NCI-H2029 treated with DMSO at 0.1 percent for 48 hours (cell line): ENCODE measurements around the gene ABTB1.
"Not testable (repeated sequence)": the region's sequence is repeated elsewhere in the genome, so short reads cannot be mapped to it uniquely, and the experiment has no call there.

Experiments
- DNase-seq: peaks from one replicate; lab custom pipeline; 2025; lab: John Stamatoyannopoulos, UW

The ABTB1 gene

DNA sequence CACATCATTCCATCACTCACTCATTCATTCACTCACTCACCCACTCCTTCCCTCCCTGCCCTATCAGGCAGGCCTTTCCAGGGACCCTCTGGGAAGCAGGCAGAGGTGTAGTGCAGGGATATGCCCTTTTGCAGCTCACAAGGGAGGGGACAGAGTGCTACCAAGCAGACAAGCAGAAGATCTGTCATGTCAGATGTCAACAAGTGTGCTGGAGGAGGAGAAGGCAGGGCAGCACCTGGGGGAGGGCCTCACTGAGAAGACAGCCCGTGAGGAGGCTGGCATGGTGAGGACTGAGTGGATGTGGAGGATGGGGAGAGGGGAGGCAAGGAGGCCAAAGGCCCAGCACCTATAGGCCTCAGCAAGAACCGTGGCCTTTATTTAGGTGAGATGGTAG lies 15.3 kb downstream of the ABTB1 start:
- no peak for DNase-seq

DNA sequence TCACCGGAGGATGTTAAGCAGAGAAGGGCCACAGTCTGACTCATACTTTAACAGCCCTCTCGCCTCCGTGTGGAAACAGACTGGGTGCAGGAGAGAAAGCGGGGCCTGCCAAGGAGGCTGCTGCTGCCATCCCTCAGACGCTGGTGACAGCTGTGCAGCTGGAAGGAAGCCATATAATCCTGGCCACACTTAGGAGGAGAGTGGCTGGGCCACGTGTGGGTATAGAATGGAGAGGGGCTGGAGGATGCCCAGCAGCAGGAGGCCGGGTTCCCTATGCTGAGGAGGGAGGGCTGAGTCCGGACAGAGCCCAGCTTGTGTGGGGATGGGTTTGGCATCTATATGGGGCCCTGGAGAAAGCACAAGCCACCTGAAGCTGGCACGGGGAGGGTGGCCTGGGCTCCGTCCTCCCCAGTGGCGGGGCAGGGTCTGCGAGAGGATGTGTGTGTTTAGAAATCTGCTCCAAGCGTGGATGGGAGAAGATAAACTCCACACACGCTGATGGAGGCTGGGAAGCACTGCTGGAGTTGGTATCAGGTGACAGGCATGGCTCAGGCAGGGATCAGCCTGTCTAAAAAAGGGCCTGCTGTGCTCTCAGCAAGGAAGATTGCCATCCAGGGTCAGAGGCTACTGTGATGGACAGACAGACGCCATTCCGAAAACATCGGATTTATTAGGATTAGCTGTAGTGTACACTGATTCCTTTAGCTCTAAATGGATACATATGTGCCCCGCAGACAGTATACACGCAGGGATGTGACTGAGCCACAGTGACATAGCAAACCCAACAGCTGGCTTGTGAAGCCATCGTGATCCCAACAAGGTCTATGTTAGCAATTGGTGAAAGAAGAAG lies 15.9 kb downstream of the ABTB1 start:
- DNase-seq, result peak; percentile 36

DNA sequence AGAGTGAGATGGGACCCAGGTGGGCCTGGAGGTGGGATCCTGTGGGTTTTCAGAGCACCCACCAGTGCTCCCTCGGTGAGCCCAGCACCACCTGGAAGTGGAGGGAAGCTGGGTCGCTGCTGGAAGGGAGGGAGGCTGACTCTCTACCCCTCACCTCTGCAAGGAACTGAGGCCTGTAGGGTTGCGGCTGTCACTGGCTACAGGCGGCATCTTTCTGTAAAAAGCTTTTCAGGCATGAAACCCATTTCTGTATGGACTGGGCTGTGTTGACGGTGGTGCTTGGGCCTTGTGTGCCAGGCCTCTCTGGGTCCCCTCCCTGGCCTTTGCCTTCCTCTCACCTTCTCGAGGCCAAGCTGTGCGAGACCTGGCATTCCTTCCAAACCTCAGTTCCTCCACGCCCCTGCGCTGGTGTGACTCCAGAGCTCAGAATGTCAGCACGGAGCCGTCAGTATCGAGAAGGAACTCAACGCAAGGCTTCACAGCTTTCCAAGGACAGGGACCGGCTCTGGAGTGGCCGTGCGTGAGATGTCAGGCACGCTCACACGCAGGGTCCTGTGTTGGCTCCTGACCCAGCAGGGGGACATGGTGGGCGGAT lies 16.6 kb downstream of the ABTB1 start:
- DNase-seq, result no peak

DNA sequence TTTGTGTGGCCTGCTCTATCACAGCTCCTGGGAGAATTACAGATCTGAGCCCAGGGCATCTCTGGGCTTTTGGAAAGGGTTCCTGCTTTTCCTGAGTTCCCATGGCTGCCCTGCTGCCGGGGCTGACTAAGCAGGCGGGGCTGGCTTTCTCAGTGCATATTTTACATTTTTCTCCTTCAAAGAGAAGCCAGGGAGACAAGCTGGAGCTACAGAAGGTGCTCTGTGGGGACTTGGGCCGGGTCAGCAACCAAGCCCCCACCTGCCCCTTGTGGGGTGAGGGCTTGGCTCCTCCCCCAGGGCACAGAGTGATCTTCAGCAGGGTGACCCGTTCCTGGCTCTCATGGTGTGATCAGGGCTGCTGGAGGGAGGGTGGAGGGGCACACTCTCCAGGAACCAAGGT lies 17.4 kb downstream of the ABTB1 start:
- no peak for DNase-seq

DNA sequence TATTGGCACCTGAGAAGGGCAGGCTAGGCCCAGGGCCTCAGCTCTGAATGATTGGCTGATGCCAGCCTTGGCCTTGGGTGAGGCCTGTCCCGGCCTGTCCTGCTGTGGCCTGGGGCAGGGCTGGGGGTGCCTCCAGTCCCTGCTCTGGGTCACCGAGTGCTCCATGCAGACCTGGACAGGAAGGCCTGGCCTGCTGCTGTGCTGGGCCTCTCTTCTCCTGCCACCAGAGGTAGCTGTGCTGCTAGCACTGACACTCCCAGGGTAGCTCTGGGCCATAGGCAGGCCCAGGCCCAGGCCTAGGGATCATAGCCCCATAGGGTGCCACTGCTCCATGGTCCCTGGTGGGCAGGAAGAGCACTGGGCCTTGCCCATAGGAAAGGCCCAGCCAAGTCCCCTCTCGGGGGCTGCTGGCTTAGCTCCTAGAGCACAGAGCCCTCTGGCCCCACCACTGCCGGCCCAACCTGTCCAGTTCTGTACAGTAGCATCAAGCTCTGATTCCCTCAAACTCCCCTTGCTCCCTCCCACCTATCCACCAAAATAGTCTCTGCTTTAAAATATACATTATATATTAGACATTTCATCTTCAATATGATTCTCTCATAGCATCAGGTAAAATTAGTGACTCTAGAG lies 18.2 kb downstream of the ABTB1 start:
- DNase-seq, result no peak

DNA sequence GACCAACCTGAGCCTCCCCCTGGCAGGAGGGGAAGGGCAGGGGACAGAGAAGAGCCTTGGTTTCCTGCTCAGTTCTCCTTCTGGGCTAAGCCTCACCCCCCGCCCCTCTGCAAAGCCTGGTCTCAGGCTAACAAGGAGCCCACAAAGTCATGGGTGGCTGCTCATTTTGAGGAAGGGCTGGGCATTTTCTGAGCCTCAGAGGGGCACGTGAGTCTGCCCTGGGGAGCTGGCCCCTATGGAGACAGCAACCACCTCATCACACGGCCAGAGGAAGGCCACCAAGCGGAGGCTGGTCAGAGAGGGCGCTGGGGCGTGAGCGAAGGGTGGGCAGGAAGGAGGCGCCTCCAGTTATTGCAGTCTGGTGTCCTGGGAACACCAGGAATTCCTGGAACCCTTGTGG lies 18.7 kb downstream of the ABTB1 start:
- no peak for DNase-seq

DNA sequence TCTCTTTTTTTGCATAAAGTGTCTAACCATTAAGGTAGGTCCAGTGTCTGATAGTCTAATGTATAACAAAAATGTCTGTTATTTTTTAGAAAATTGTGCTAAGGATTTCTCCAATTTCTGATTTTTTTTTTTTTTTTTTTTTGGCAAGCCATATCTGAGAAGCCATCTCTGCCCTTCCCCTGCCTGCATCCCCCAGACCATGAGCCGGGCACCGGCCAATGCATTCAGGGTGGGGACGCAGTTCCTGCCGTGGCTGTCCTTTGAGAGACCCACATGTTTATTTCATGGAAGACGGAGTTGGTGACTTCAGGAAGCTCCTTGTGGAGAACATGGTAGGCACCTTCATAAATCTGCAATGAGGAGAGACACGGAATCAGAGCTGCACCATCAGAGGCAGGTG lies 19.2 kb downstream of the ABTB1 start:
- no peak for DNase-seq

DNA sequence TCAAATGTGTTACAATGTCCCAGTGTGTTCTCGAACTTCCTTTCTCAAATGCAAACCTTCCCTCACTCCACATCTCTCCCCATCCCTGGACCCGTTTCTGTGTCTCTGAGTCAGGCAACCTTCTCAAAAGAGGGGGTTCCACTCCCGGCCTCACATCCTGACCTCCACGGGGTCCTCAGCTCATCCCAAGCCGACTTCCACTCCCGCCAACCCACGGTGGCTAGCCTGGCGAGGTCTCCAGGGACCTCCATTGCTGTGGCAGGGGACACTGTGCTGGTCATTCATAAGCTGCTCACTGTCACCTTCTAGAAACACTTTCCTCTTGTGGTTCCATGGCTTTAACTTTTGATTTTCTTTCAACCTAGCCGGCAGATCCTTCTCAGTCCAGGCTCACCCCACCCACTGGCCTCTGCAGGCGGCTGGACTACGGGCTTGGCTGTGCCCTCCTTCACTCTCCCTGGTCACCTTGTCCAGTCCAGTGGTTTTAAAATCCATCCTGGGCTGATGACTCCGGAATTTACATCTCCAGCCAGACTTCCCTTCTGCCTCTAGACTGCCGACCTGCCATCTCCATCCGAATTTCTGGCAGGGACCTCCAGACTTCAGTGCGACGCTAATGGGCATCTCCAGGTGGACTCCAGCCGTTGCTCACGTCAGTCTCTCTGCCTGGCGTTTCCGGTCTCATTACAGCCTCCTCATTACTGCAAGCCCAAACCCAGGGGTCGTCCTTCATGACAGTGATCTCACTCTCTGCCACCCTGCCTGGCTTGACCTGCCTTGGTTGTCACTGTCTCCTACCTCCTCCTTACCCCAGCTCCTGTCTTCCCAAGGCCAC lies 20.0 kb downstream of the ABTB1 start:
- DNase-seq, result no peak

DNA sequence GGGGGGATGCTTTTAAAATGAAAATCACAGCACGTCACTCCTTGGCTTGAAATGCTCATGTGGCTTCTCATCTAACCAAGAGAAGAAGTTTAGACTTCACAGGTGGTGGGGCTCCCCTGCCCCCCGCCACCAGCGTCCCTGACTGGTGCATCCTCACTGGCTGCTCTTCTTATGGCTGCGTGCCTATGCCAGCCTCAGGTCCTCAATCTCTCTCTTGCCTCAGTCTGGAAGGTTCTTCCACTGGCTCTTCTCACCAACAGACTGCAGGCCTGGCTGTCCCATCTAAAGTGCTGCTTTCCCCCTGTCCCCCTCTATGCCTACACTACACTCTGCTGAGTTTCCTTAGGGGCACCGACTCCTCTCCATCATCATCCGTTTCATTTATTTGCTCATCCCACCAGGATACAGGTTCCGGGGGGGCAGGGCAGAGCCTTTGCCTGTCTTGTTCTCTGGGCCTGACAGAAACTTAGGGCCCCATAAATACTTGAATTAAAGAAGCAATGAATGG lies 20.6 kb downstream of the ABTB1 start:
- DNase-seq, result no peak

DNA sequence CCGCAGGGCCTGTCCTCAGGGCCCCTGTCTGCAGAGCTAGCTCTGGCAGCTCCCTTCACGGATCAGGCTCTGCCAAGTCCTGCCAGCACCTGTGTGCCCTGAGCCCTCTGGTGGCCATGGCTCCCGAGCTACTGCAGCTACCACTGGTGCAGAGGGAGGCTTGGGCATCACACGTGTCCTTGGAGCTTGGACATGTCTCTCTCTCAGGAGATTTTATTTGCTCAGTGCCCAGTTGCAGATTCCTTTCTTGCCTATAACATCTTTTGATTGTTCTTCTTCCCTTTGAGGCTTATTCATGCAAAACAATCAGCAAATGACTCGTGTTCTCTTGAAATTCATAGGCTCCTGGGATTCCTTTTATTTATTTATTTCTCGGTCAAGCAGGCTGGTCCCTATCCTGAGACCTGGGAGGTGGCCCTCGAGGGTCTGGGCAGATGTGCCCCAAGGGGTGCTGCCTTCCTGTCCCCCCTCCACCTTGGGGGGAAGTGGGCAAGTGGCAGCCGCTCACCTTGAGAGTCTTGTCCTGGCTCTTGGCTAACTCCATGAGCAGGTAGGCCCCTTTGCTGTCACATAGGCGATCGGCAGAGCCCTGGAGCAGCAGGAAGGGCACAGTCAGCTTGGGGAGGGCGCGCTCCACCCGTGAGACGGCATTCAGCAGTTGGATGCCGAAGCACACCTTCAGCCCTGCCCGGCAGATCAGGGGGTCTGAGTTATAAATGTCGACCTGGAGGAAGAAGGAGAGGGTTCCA lies 21.9 kb downstream of the ABTB1 start:
- DNase-seq, result peak; percentile 67

DNA sequence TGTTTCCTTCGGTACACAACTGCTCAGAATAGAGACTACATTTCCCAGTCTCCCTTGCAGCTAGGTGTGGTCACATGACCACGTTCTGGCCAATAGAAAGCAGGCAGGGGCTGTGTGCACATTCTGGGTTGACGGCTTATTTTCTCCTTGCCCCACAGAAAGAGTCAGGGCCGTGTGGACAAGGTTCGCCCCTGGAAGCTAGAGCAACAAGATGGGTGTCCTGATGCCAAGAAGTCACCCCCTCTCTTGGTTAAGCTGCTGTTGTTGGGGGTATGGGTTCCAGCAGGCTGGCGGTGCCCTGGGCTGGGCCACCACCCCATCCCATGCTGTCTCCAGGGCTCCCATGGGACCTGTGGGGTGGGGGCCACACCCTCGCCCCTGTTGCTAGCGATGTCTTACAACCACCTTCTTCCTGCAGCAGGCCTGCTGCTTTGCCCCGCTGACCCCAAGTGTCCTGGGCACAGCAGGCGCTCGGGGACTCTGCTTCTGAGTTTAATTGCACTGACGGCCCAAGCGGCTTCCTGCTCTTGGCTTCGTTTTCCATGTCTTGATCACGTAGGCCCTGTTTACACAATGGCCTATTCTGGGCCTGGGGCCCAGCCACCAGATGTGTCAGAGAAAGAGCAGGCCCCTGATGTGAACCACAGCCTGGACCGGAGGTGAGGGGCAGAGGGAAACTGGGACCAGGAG lies 24.9 kb downstream of the ABTB1 start:
- DNase-seq, result peak; percentile 92

DNA sequence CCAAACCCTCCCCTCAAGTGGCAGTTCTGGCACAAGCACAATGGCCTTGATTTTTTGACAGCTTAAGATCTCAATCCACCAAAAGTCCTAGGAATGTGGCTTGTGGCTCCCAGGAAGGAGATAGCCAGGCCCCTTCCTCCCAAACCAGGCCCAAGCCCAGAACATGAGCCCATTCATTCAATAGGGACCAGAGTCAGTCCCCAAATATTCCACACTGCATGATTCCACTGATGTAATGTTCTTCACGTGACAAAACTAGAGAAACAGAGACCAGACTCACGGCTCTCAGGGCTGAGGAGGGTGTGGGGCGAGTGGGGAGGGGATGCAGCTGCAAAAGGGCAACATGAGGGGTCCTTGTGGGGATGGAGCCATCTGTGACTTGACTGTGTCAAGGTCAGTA lies 25.5 kb downstream of the ABTB1 start:
- no peak for DNase-seq

DNA sequence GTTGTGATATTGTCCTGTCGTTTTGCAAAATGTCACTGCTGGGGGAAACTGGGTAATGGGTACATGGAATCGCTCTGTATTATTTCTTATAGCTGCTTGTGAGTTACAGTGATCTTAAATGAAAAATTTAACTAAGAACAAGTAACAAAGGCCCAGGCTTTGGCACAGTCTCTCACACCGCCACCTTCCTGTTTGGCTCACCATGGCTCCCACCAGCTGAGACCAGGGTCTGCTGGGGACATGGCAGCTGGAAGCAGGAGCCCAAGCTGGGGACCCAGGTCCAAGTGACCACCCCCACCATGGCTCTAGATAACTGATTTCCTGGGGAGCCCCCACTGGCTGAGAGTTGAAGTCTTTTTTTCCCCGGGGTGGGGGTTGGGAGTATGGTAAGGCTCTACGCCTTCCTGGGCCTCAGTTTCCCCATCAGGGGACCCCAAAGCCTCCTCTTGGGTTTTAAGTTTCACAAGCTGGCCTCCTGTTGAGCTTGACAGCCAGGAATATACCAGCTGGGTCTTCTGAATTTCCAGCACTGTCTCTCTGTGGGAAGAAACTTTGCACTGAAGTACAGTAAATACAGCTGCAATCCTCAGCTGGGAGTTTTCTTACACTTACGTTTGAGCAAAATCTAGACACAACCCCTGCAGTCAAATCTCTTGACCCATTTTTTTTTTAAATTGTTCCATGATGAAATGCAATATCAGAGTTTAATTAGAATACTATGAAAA lies 26.1 kb downstream of the ABTB1 start:
- DNase-seq, result no peak

DNA sequence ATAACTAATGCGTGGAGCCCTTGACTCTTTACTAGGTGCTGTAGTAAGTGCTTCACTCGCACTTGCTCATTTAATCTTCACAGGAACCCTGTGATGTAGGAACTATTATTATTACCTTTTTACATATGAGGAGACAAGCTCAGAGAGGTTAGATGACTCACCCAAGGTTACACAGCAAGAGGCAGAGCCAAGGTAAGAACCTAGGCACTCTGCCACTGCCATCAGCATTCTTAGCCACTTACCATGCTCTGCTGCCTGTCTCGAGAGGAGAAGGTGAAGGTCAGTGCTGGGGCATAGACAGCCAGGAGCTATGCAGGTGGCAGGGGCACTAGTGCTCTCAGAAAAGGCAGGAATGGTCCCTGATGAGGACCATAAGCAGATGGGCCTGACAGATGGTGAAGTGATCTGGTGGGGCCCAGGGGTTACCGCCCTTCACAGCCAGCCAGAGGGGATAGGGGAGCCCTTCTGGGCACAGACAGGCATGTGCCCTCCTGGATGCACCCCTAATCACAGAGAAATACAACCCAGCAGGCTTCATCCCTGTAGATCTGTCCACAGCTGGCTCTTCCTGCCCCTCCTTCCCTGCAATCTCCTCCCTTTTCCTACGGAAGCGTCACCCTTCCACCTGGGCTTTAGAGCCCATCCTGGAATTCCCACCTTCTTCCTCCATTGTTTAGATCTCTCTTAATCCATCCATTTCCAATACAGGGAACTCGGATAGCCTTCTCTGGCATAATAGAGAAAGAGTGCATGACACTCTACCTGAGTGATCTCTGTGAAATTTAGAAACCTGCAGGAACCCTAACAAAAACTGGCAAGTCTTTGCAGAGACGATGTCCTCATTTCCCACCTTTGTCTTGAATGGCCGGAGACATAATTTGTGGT lies 26.9 kb downstream of the ABTB1 start:
- no peak for DNase-seq

DNA sequence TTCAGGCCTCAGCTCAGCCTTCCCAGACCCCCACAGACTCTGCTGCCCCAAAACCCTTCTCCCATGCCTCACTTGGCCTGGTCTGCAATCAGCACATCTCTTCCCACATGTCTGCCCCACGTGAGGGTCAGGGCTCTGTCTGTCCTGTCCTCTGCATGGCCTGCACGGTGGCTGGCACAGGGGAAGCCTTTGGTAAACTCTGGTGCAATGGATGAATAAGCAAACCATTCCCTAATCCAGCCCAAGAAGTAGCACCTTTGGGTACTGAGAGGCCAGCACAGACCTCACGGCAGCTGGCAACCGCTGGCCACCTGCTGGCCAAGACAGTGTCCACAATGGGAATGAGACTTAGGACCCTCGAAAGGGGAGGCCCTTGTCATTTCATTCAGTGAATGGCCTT lies 27.7 kb downstream of the ABTB1 start:
- DNase-seq, result no peak

DNA sequence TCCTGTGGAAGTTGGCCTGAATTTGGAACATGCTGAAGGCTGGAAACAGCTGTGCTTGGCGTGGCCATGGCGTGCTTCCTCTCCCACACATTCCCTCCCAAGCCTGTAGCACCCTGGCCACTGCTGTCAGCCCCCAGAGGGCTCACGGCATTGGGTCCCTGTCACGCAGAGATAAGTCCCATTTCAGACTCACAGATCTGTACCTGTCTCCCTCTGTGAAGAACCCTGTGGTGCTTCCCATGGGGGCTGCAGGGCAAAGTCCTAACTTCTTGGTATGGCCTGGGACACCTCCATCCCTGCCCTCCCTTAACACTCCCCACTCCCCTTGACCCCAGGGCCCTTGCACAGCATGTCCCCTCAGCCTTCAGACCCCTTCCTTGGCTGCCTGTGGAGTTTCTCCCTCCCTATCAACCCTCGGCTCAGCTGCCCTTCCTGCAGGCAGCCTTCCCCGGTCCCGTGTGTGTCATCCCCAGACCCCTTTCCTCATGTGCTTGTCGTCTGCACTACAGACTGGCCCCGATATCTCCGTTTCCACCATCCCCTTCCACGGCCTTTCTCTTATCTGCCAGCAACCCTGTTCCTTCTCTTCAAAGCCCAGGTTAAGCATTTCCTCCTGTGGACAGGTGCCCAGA lies 28.6 kb downstream of the ABTB1 start:
- no peak for DNase-seq

DNA sequence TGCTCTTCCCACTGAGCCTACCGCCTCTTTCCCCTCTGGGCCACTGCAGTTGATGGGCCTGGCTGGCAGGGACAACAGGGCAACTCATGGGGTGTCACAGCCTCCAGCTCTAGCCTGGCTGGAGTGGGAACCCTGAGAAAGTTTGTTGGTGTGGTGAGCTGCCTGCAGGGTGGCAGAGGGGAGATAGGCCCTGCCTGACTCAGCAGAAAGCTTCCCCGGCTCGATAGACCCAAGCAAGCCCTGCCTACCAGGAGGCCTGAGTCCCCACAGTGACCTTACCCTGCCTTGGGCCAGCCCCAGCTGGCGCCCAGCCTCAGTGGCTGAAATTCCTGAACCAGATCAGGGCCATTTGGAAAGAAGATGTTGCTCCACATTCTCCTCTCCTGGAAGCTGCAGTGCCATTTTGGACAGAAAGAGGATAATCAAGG lies 29.4 kb downstream of the ABTB1 start:
- no peak for DNase-seq

DNA sequence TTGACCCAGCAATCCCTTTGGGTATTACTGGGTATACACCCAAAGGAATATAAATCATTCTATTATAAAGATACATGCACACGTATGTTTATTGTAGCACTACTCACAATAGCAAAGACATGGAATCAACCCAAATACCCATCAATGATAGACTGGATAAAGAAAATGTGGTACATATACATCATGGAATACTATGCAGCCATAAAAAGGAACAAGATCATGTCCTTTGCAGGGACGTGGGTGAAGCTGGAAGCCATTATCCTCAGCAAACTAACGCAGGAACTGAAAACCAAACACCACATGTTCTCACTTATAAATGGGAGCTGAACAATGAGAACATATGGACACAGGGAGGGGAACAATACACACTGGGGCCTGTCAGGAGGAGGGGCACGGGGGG lies 32.1 kb downstream of the ABTB1 start:
- DNase-seq, result not testable (repeated sequence)

DNA sequence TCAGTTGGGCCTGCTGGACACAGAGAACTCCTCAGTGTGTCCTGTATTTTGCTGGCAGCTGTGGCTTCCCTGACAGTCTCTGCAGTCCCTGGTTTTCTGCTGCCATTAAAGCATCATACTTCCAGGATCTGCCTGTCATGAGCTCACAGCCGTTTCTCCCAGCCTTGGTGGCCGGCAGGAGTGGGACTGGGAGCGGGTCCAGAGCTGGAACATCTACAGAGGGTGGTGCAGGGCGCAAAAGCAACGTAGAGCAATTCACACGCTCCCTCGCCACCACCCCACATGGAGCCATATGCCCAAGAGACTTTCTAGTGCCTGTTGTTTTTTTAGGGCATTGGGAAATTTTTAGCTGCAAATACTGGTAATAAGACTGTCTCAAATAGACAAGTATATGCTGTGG lies 33.6 kb downstream of the ABTB1 start:
- DNase-seq, result no peak
